NCI-H2227 treated with DMSO at 0.1 percent for 48 hours (cell line): Measurements from ENCODE around the gene KLHDC3.
A peak's percentile ranks its signal among the peaks of the same experiment; 100 is the strongest.
"Not testable (repeated sequence)": the region's sequence is repeated elsewhere in the genome, so short reads cannot be mapped to it uniquely, and the experiment has no call there.

Experiments used
- DNase-seq: peaks from one replicate; lab custom pipeline; 2025; lab: John Stamatoyannopoulos, UW

KLHDC3 gene

GRCh38 chr6:43029120-43029519, 15.1 kb downstream of the KLHDC3 start:
- DNase-seq: no peak

- DNase-seq: no peak
These were observed 18.3 kb downstream of the KLHDC3 start for GRCh38 chr6:43032326-43032725.

GRCh38 chr6:43033496-43034189, 19.6 kb downstream of the KLHDC3 start:
- DNase-seq: no peak

- DNase-seq: no peak
These were observed 20.1 kb downstream of the KLHDC3 start for GRCh38 chr6:43034190-43034525.

GRCh38 chr6:43035495-43036194, 21.6 kb downstream of the KLHDC3 start:
- no peak for DNase-seq

- DNase-seq: no peak
These were observed 22.7 kb downstream of the KLHDC3 start for GRCh38 chr6:43036712-43037111.

- no peak for DNase-seq
These were observed 23.1 kb downstream of the KLHDC3 start for GRCh38 chr6:43037197-43037596.

GRCh38 chr6:43037706-43038105, 23.7 kb downstream of the KLHDC3 start:
- DNase-seq: no peak

- DNase-seq: no peak
These were observed 24.7 kb downstream of the KLHDC3 start for GRCh38 chr6:43038727-43039126.

- no peak for DNase-seq
These were observed 26.7 kb downstream of the KLHDC3 start for GRCh38 chr6:43040542-43041257.

- DNase-seq: not testable (repeated sequence)
These were observed 27.4 kb downstream of the KLHDC3 start for GRCh38 chr6:43041475-43041874.

- no peak for DNase-seq
These were observed 29.3 kb downstream of the KLHDC3 start for GRCh38 chr6:43043310-43043709.

- no peak for DNase-seq
These were observed 31.4 kb downstream of the KLHDC3 start for GRCh38 chr6:43045371-43045930.

- DNase-seq: no peak
These were observed 33.9 kb downstream of the KLHDC3 start for GRCh38 chr6:43047998-43048397.

GRCh38 chr6:43050981-43051380, 36.9 kb downstream of the KLHDC3 start:
- DNase-seq: no peak

GRCh38 chr6:43052225-43052841, 38.3 kb downstream of the KLHDC3 start:
- no peak for DNase-seq

GRCh38 chr6:43052842-43053544, 38.9 kb downstream of the KLHDC3 start:
- DNase-seq: no peak

GRCh38 chr6:43053545-43054205, 39.6 kb downstream of the KLHDC3 start, which contains the start of gene CUL7:
CUL7 (minus strand) TSS chr6:43053851; CDS start chr6:43052788, 1,063 bp downstream.
- peak; percentile 89 for DNase-seq

GRCh38 chr6:43054206-43054943, 40.3 kb downstream of the KLHDC3 start:
- DNase-seq: no peak

- no peak for DNase-seq
These were observed 41.9 kb downstream of the KLHDC3 start for GRCh38 chr6:43055966-43056365.
